Measurements from ENCODE around the gene SPPL3. TPM values are rescaled to one million over a fixed set of nuclear protein-coding genes. Genes with fewer than 3 reads are reported as not detected.

The SPPL3 gene
- total RNA-seq, 2 donors from 2014 or later: 13.5 to 16.5 TPM

DNA sequence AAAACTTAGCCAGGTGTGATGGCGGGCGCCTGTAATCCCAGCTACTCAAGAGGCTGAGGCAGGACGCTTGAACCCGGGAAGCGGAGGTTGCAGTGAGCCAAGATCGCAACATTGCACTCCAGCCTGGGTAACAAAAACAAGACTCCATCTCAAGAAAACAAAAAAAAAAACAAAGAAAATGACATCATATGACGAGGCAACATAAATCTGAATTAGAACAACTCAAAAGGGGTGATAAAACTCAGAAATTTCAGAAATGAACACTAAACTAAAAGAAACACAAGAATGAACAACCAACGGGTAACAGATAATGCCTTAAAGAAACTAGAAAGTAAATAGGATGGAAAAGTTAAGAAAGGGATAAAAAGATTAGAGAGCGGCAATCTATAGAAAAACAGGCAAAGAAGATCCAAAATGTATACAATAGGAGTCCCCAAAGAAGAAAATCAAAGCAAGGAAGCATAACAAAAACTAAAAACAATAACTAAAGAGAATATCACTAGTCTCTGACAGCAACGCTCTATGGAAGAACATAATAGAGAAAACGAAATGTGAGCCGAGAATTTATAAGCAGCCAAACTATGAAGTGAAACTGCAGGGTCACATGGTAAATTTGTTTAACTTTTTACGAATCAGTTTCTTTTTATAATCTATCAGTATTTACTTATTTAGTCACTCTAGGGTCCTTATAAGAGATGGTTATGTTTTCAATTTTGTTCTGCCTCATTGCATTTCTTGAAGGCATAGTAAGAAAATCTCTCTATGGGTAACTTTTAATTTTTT, 45.7 kb downstream of the SPPL3 start:
- H3K4me1 ChIP-seq: no peaks in the 10 kb centered on the region
- ATAC-seq: no peak
- DNase-seq: no peak
- no peaks in the 10 kb centered on the region for H3K27me3 ChIP-seq
- H3K9me3 ChIP-seq: no peaks in the 10 kb centered on the region
- no peaks in the 10 kb centered on the region for H3K36me3 ChIP-seq (replicated peaks in 1 of 2; ENCODE audit: insufficient read depth in 1 of 2, low read depth in 2 of 2)
- TF ChIP-seq POLR2A (IDR thresholded peaks at IDR 0.05): no peak
- TF ChIP-seq, protein P1, sequence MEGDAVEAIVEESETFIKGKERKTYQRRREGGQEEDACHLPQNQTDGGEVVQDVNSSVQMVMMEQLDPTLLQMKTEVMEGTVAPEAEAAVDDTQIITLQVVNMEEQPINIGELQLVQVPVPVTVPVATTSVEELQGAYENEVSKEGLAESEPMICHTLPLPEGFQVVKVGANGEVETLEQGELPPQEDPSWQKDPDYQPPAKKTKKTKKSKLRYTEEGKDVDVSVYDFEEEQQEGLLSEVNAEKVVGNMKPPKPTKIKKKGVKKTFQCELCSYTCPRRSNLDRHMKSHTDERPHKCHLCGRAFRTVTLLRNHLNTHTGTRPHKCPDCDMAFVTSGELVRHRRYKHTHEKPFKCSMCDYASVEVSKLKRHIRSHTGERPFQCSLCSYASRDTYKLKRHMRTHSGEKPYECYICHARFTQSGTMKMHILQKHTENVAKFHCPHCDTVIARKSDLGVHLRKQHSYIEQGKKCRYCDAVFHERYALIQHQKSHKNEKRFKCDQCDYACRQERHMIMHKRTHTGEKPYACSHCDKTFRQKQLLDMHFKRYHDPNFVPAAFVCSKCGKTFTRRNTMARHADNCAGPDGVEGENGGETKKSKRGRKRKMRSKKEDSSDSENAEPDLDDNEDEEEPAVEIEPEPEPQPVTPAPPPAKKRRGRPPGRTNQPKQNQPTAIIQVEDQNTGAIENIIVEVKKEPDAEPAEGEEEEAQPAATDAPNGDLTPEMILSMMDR (IDR thresholded peaks at IDR 0.05): no peak
- no peak overlapping the region for H3K4me3 ChIP-seq
- whole genome bisulfite sequencing, 2 donors: 89 to 91% methylated on average over 13 of the region's 13 CpGs
- intact Hi-C loops (cut with DNase I): no loop called here
- no peak overlapping the region for H3K27ac ChIP-seq

DNA sequence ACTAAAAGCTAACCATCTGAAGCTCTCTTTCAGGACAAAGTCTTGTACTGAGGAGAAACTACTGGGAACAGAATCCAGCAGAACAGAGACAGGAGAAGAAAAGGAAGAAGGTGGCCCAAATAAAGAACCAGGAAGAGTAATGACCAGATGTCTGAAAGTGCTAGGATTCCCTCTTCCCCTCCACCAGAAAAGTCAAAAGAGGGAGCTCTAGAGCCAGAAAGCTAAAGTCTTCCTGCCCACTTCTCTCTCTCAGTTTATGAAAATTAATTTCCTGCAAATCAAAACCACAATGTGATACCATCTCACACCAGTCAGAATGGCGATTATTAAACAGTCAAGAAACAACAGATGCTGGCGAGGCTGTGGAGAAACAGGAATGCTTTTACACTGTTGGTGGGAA, 47.2 kb downstream of the SPPL3 start:
- Histone ChIP-seq H3K27me3 (no peaks in the 10 kb centered on the region), H3K4me1 (peaks cover 4% of the 10 kb centered on the region), H3K27ac (no peak overlapping the region), H3K36me3 (replicated peaks in 1 of 2; ENCODE audit: insufficient read depth in 1 of 2, low read depth in 2 of 2) (no peaks in the 10 kb centered on the region), H3K4me3 (no peak overlapping the region), H3K9me3 (no peaks in the 10 kb centered on the region)
- intact Hi-C loops (cut with DNase I): no loop called here
- TF ChIP-seq, protein P1 (IDR thresholded peaks at IDR 0.05): peak in 3 of 7 experiments; percentile 15 to 27 (median 26)
- TF ChIP-seq POLR2A (IDR thresholded peaks at IDR 0.05): no peak
- ATAC-seq (no peak), DNase-seq (no peak)
- 38 to 52% methylated on average over 2 of the region's 2 CpGs for WGBS, 2 donors

DNA sequence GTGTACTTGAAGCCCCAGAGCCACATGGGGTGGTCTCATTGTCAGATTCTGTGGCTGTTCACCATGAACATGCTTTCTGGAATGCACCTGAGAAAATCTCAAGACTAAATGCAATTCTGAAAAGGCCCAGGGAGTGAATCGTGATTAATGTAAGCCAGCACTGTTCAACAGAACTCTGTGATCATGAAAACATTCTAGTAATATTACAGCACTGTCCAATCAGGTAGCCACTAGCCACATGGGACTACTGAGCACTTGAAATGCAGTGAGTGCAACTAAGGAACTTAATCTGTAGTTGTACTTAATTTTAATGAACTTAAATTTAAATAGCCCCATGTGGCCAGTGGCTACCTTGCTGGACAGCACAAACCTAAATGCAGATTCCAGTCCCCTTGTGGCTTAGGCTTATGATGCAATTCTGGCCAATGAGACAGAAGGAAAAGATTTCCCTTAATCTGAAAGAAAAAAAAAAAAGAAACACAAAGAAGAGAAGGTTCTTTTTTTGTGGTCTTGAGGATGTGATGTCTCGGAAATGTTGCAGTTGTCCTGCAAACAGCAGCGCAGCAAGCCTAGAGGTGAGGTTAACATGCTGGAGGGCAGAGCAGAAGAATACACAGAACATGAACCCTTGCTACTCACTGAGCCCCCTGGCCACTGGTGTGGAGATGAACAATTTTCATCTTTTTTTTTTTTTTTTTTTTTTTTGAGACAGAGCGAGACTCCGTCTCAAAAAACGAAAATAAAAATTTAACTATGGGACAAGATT, 48.2 kb downstream of the SPPL3 start:
- Histone ChIP-seq H3K27me3 (no peaks in the 10 kb centered on the region), H3K4me3 (no peak overlapping the region), H3K4me1 (peaks cover 4% of the 10 kb centered on the region), H3K27ac (no peak overlapping the region), H3K36me3 (replicated peaks in 1 of 2; ENCODE audit: insufficient read depth in 1 of 2, low read depth in 2 of 2) (no peaks in the 10 kb centered on the region), H3K9me3 (no peaks in the 10 kb centered on the region)
- 64 to 87% methylated on average over 6 of the region's 6 CpGs for WGBS, 2 donors
- ATAC-seq: no peak
- intact Hi-C loops (cut with DNase I): no loop called here
- TF ChIP-seq, protein P1 (IDR thresholded peaks at IDR 0.05): no peak
- no peak for TF ChIP-seq POLR2A (IDR thresholded peaks at IDR 0.05)
- no peak for DNase-seq

DNA sequence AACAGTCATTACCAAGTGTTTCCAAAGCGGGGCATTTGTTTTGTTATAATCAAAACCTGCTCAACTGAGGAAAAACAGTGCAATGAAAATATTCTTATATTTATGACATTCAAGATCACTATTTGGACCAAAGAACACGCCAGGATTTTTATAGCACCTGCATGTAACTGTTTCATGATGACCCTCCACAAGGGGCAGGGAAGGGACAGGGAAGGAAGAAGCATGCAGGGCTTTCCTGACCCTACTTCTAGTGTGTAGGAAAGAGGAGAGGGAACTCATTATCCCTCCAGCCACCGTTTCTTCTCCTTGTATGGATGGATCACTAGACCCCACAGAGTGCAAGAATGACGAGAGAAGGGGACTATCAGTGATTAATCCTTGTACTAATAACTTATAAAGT, 49.4 kb downstream of the SPPL3 start:
- Histone ChIP-seq H3K36me3 (replicated peaks in 1 of 2; ENCODE audit: insufficient read depth in 1 of 2, low read depth in 2 of 2) (no peaks in the 10 kb centered on the region), H3K4me3 (no peak overlapping the region), H3K9me3 (no peaks in the 10 kb centered on the region), H3K4me1 (peaks cover 10% of the 10 kb centered on the region), H3K27me3 (no peaks in the 10 kb centered on the region), H3K27ac (no peak overlapping the region)
- DNase-seq (no peak), ATAC-seq (no peak)
- TF ChIP-seq POLR2A (IDR thresholded peaks at IDR 0.05): no peak
- TF ChIP-seq, protein P1 (IDR thresholded peaks at IDR 0.05): no peak
- 76 to 78% methylated on average over 4 of the region's 4 CpGs for WGBS, 2 donors
- intact Hi-C loops (cut with DNase I): no loop called here
